Vagina (tissue), 2 donors: Measurements from ENCODE around the gene ALLC. TPM values are rescaled to one million over a fixed set of nuclear protein-coding genes. Genes with fewer than 3 reads are reported as not detected.

Source experiments
- DNase-seq, 2 donors: peaks; one replicate each; pipeline ENCODE4 v3.0.0-alpha.2; 2017; ENCODE audit errors: extremely low spot score in 2 of 2
- H3K27ac ChIP-seq: fragments of 200-600 bp; sonication (generic); one replicate; pipeline ENCODE4 v1.5.1; 2019
- H3K27me3 ChIP-seq: fragments of 200-600 bp; sonication (generic); one replicate; pipeline ENCODE4 v1.5.1; 2019
- H3K36me3 ChIP-seq, 2 donors: fragments of 200-600 bp; sonication (generic); one replicate each; pipeline ENCODE4 v1.5.1; 2017 to 2019
- H3K4me1 ChIP-seq: fragments of 200-600 bp; sonication (generic); one replicate; pipeline ENCODE4 v1.5.1; 2019
- H3K4me3 ChIP-seq, 2 donors: fragments of 200-600 bp; sonication (generic); 1 replicate in 1 of 2; 2 replicates in 1 of 2; pipeline ENCODE4 v1.5.1; 2016 to 2019
- H3K9me3 ChIP-seq: fragments of 200-600 bp; sonication (generic); one replicate; pipeline ENCODE4 v1.5.1; 2019
- POLR2A ChIP-seq, 2 donors: fragments of 450-650 bp; IDR thresholded peaks; one replicate each; pipeline ENCODE4 v1.6.1; 2017; ENCODE audit warnings: antibody characterized with exemption in 2 of 2, mild to moderate bottlenecking in 2 of 2, moderate library complexity in 2 of 2
- POLR2AphosphoS5 ChIP-seq, 2 donors: sonication (generic); formaldehyde crosslinking; IDR thresholded peaks; one replicate each; pipeline ENCODE4 v1.9.0; 2017; ENCODE audit warnings: antibody characterized with exemption in 2 of 2, mild to moderate bottlenecking in 2 of 2, low read depth in 1 of 2; ENCODE audit not compliant: insufficient read depth in 1 of 2
- intact Hi-C: fragments of 100-400 bp; cut with DNase I; formaldehyde crosslinking; loops from one replicate; pipeline ENCODE4 v1.15.1; 2023
- total RNA-seq: library from RNA; depleted of rRNA; stranded (reverse); fragments of >200 nt; gene quantifications from one replicate; pipeline ENCODE4 v1.2.3, GENCODE V29; 2016
- TF ChIP-seq, protein P1 (sequence below), 3 experiments: fragments of 450-650 bp in 2 of 3; fragments of 200-600 bp in 1 of 3; sonication (generic) in 1 of 3; IDR thresholded peaks; one replicate each; pipeline ENCODE4 v1.5.1; 2017 to 2019; ENCODE audit warnings: antibody characterized with exemption in 3 of 3, mild to moderate bottlenecking in 2 of 3, moderate library complexity in 2 of 3

Gene ALLC
- total RNA-seq, 1 donor from 2014 or later = not detected

GRCh38 chr2:3741396-3741795, 83.4 kb downstream of the ALLC start:
- intact Hi-C loops = no loop called here
- DNase-seq = no peak
- Histone ChIP-seq H3K4me3 (no peak overlapping the region), H3K36me3 (no peaks in the 10 kb centered on the region), H3K4me1 (no peaks in the 10 kb centered on the region), H3K9me3 (no peaks in the 10 kb centered on the region), H3K27me3 (no peaks in the 10 kb centered on the region), H3K27ac (no peak overlapping the region)
- TF ChIP-seq, protein P1, sequence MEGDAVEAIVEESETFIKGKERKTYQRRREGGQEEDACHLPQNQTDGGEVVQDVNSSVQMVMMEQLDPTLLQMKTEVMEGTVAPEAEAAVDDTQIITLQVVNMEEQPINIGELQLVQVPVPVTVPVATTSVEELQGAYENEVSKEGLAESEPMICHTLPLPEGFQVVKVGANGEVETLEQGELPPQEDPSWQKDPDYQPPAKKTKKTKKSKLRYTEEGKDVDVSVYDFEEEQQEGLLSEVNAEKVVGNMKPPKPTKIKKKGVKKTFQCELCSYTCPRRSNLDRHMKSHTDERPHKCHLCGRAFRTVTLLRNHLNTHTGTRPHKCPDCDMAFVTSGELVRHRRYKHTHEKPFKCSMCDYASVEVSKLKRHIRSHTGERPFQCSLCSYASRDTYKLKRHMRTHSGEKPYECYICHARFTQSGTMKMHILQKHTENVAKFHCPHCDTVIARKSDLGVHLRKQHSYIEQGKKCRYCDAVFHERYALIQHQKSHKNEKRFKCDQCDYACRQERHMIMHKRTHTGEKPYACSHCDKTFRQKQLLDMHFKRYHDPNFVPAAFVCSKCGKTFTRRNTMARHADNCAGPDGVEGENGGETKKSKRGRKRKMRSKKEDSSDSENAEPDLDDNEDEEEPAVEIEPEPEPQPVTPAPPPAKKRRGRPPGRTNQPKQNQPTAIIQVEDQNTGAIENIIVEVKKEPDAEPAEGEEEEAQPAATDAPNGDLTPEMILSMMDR (IDR thresholded peaks at IDR 0.05) = no peak
- TF ChIP-seq POLR2AphosphoS5 (IDR thresholded peaks at IDR 0.05; ENCODE audit: insufficient read depth in 1 of 2, low read depth in 1 of 2) (no peak), POLR2A (IDR thresholded peaks at IDR 0.05) (no peak)

GRCh38 chr2:3741867-3742602, 84.0 kb downstream of the ALLC start:
- no peaks in the 10 kb centered on the region for H3K36me3 ChIP-seq
- no peaks in the 10 kb centered on the region for H3K4me1 ChIP-seq
- intact Hi-C loops = no loop called here
- no peaks in the 10 kb centered on the region for H3K27me3 ChIP-seq
- DNase-seq = no peak
- TF ChIP-seq, protein P1 (IDR thresholded peaks at IDR 0.05) = no peak
- TF ChIP-seq POLR2AphosphoS5 (IDR thresholded peaks at IDR 0.05; ENCODE audit: insufficient read depth in 1 of 2, low read depth in 1 of 2) (no peak), POLR2A (IDR thresholded peaks at IDR 0.05) (no peak)
- no peak overlapping the region for H3K4me3 ChIP-seq
- H3K9me3 ChIP-seq = no peaks in the 10 kb centered on the region
- H3K27ac ChIP-seq = no peak overlapping the region

GRCh38 chr2:3742743-3743508, 84.9 kb downstream of the ALLC start:
- H3K27ac ChIP-seq = no peak overlapping the region
- no peak overlapping the region for H3K4me3 ChIP-seq
- no peak for TF ChIP-seq POLR2A (IDR thresholded peaks at IDR 0.05)
- TF ChIP-seq POLR2AphosphoS5 (IDR thresholded peaks at IDR 0.05; ENCODE audit: insufficient read depth in 1 of 2, low read depth in 1 of 2) = no peak
- TF ChIP-seq, protein P1 (IDR thresholded peaks at IDR 0.05) = no peak
- no peaks in the 10 kb centered on the region for H3K27me3 ChIP-seq
- no peaks in the 10 kb centered on the region for H3K4me1 ChIP-seq
- DNase-seq = peak in 1 of 2 donors; percentile 28
- no peaks in the 10 kb centered on the region for H3K36me3 ChIP-seq
- no peaks in the 10 kb centered on the region for H3K9me3 ChIP-seq
- intact Hi-C loops = no loop called here

DNA sequence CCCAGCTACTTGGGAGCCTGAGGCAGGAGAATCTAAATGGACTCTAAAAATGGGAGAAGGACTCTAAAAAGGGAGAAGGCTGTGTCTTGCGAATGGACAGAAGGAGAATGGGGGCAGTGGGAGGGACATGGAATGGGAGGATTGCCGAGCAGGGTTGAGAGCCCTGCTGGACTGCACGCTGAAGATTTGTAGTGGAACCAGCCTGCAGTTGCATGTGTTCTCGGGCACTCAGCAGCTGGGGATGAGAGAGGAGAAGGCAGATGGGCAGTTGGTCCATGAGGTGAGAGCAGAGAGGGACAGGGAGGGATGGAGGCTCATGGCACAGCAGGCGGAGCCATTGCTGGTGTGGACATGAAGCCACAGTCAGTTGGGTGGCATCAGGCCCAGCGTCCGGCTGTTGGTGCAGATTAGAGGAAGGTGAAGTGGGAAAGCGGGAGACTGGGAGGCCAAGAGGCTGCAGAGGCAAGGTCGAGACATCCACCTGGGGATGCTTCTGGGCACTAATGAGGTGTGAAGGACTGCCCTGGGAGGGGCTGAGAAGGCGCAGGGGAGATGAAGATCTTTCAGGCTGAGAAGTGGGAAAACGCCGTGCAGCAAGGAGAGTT, 86.1 kb downstream of the ALLC start:
- TF ChIP-seq, protein P1 (IDR thresholded peaks at IDR 0.05) = no peak
- TF ChIP-seq POLR2AphosphoS5 (IDR thresholded peaks at IDR 0.05; ENCODE audit: insufficient read depth in 1 of 2, low read depth in 1 of 2) (no peak), POLR2A (IDR thresholded peaks at IDR 0.05) (no peak)
- no peaks in the 10 kb centered on the region for H3K36me3 ChIP-seq
- H3K4me3 ChIP-seq = no peak overlapping the region
- intact Hi-C loops = no loop called here
- peak in 1 of 2 donors; percentile 93 for DNase-seq
- no peaks in the 10 kb centered on the region for H3K27me3 ChIP-seq
- H3K27ac ChIP-seq = no peak overlapping the region
- H3K4me1 ChIP-seq = no peaks in the 10 kb centered on the region
- no peaks in the 10 kb centered on the region for H3K9me3 ChIP-seq
